ENCODE measurements around the gene MYO1E. TPM values are rescaled to one million over a fixed set of nuclear protein-coding genes. Genes with fewer than 3 reads are reported as not detected.

Gene MYO1E
- total and polyA plus RNA-seq, 4 donors = 6.7 to 70.9 (median 21.6) TPM

GRCh38 chr15:59186501-59186900 is 186.2 kb downstream of the MYO1E start:
- H3K4me3 ChIP-seq (ENCODE audit: low read depth in 1 of 3, low read length in 3 of 3) = no peak overlapping the region
- H3K9ac ChIP-seq (ENCODE audit: low read depth in 1 of 2, low read length in 2 of 2) = no peak overlapping the region
- no peaks in the 10 kb centered on the region for H3K27me3 ChIP-seq (ENCODE audit: control insufficient read depth in 4 of 4, insufficient read depth in 4 of 4, low read length in 3 of 4)
- no peaks in the 10 kb centered on the region for H3K4me1 ChIP-seq (ENCODE audit: control insufficient read depth in 4 of 4, insufficient read depth in 4 of 4, low read length in 3 of 4)
- peaks cover 8 to 50% (median 30%) of the 10 kb centered on the region in 4 donors for H3K36me3 ChIP-seq (ENCODE audit: control insufficient read depth in 4 of 4, insufficient read depth in 3 of 4, low read depth in 1 of 4, low read length in 3 of 4)
- TF ChIP-seq RAD21 (IDR thresholded peaks at IDR 0.05) = no peak
- TF ChIP-seq RXRA (IDR thresholded peaks at IDR 0.05) = no peak
- no peak for TF ChIP-seq MAX (IDR thresholded peaks at IDR 0.05)
- no peak for TF ChIP-seq NR2F2 (IDR thresholded peaks at IDR 0.05)
- no peak for TF ChIP-seq JUND (IDR thresholded peaks at IDR 0.05)
- TF ChIP-seq ATF3 (IDR thresholded peaks at IDR 0.05) = no peak
- no peak for TF ChIP-seq CTCF (IDR thresholded peaks at IDR 0.05; ENCODE audit: low read depth, low read length, missing input control)
- TF ChIP-seq YY1 (IDR thresholded peaks at IDR 0.05) = no peak
- TF ChIP-seq EGR1 (IDR thresholded peaks at IDR 0.05; ENCODE audit: low read depth in 2 of 2) = no peak
- TF ChIP-seq ZBTB33 (IDR thresholded peaks at IDR 0.05) = no peak
- TF ChIP-seq REST (IDR thresholded peaks at IDR 0.05) = no peak
- no peak for TF ChIP-seq SP1 (IDR thresholded peaks at IDR 0.05)
- no peak for TF ChIP-seq FOXA2 (IDR thresholded peaks at IDR 0.05)
- no peak for TF ChIP-seq TAF1 (conservative IDR thresholded peaks at IDR 0.05)
- TF ChIP-seq FOXA1 (IDR thresholded peaks at IDR 0.05) = no peak
- no peak for TF ChIP-seq GABPA (IDR thresholded peaks at IDR 0.05 in 1 of 2, conservative IDR thresholded peaks at IDR 0.05 in 1 of 2)
- TF ChIP-seq HNF4G (IDR thresholded peaks at IDR 0.05) = no peak
- TF ChIP-seq HNF4A (conservative IDR thresholded peaks at IDR 0.05) = no peak
- 96% methylated on average over 4 of the region's 4 CpGs for WGBS
- H3K9me3 ChIP-seq (ENCODE audit: control insufficient read depth in 4 of 4, low read length in 3 of 4) = peaks cover 0 to 4% (median 0%) of the 10 kb centered on the region in 4 donors
- no peak overlapping the region for H3K27ac ChIP-seq (ENCODE audit: low read depth in 1 of 2, low read length in 2 of 2)
- DNase-seq (ENCODE audit: low spot score) = no peak

Measured in liver (tissue), 9 donors.